ENCODE data around the gene ACOX2.

The ACOX2 gene

GRCh38 chr3:58534592-58535494, 2.1 kb downstream of the ACOX2 start:
- H3K4me3 ChIP-seq (ENCODE audit: low read depth, low read length, poor library complexity, severe bottlenecking): no peak overlapping the region
- H2AFZ ChIP-seq (ENCODE audit: low read length): no peak overlapping the region
- H3K9me2 ChIP-seq (ENCODE audit: low read depth, low read length): no peaks in the 10 kb centered on the region
- TF ChIP-seq CTCF (IDR thresholded peaks at IDR 0.05; ENCODE audit: low read length): no peak
- no peak for TF ChIP-seq EZH2 (IDR thresholded peaks at IDR 0.05; ENCODE audit: borderline replicate concordance, low read length)
- no peak overlapping the region for H3K9ac ChIP-seq (ENCODE audit: low read length)
- H3K27ac ChIP-seq (ENCODE audit: low read depth, low read length, poor library complexity, severe bottlenecking): no peak overlapping the region
- no peaks in the 10 kb centered on the region for H3K36me3 ChIP-seq (ENCODE audit: insufficient read depth, low read length)
- no peak overlapping the region for H3K4me2 ChIP-seq (ENCODE audit: low read length)
- peaks cover 4% of the 10 kb centered on the region for H3K4me1 ChIP-seq (ENCODE audit: insufficient read depth, low read length, severe bottlenecking)
- H3F3A ChIP-seq (ENCODE audit: insufficient read depth, low read length): no peaks in the 10 kb centered on the region
- no peaks in the 10 kb centered on the region for H3K9me3 ChIP-seq (ENCODE audit: low read length)
- no peaks in the 10 kb centered on the region for H3K79me2 ChIP-seq (ENCODE audit: insufficient read depth, low read length)
- 0 out of 2 replicates have a peak, but pooled peaks cover 4% of the 10 kb centered on the region for H3K27me3 ChIP-seq (ENCODE audit: insufficient read depth, low read length)
- no peaks in the 10 kb centered on the region for H4K20me1 ChIP-seq (ENCODE audit: insufficient read depth, low read length)

- Histone ChIP-seq H3K4me2 (ENCODE audit: low read length) (no peak overlapping the region), H2AFZ (ENCODE audit: low read length) (no peak overlapping the region)
Measured at GRCh38 chr3:58532794-58533220, 4.2 kb downstream of the ACOX2 start.

GRCh38 chr3:58531956-58532355, 5.0 kb downstream of the ACOX2 start:
- Histone ChIP-seq H3K79me2 (ENCODE audit: insufficient read depth, low read length) (no peaks in the 10 kb centered on the region), H3K4me1 (ENCODE audit: insufficient read depth, low read length, severe bottlenecking) (peaks cover 4% of the 10 kb centered on the region), H4K20me1 (ENCODE audit: insufficient read depth, low read length) (no peaks in the 10 kb centered on the region), H3K9me3 (ENCODE audit: low read length) (no peaks in the 10 kb centered on the region), H3K36me3 (ENCODE audit: insufficient read depth, low read length) (no peaks in the 10 kb centered on the region), H3K9me2 (ENCODE audit: low read depth, low read length) (no peaks in the 10 kb centered on the region), H3K4me3 (ENCODE audit: low read depth, low read length, poor library complexity, severe bottlenecking) (no peak overlapping the region), H3K4me2 (ENCODE audit: low read length) (no peak overlapping the region), H3F3A (ENCODE audit: insufficient read depth, low read length) (no peaks in the 10 kb centered on the region), H3K27me3 (ENCODE audit: insufficient read depth, low read length) (0 out of 2 replicates have a peak, but pooled peaks cover 4% of the 10 kb centered on the region), H2AFZ (ENCODE audit: low read length) (no peak overlapping the region), H3K27ac (ENCODE audit: low read depth, low read length, poor library complexity, severe bottlenecking) (no peak overlapping the region), H3K9ac (ENCODE audit: low read length) (no peak overlapping the region)
- TF ChIP-seq CTCF (IDR thresholded peaks at IDR 0.05; ENCODE audit: low read length) (peak; percentile 57), EZH2 (IDR thresholded peaks at IDR 0.05; ENCODE audit: borderline replicate concordance, low read length) (no peak)

More at GRCh38 chr3:58532794-58533220, 4.2 kb downstream of the ACOX2 start:
- H3K9ac ChIP-seq (ENCODE audit: low read length): no peak overlapping the region; the same call in 1 of the 2 replicates
- 0 out of 2 replicates have a peak, but pooled peaks cover 4% of the 10 kb centered on the region for H3K27me3 ChIP-seq (ENCODE audit: insufficient read depth, low read length)
- no peaks in the 10 kb centered on the region for H3K9me2 ChIP-seq (ENCODE audit: low read depth, low read length)
- H3K79me2 ChIP-seq (ENCODE audit: insufficient read depth, low read length): no peaks in the 10 kb centered on the region
- H3K4me1 ChIP-seq (ENCODE audit: insufficient read depth, low read length, severe bottlenecking): peaks cover 4% of the 10 kb centered on the region
- no peaks in the 10 kb centered on the region for H3K9me3 ChIP-seq (ENCODE audit: low read length)
- peak; percentile 97 for TF ChIP-seq CTCF (IDR thresholded peaks at IDR 0.05; ENCODE audit: low read length)
- no peak for TF ChIP-seq EZH2 (IDR thresholded peaks at IDR 0.05; ENCODE audit: borderline replicate concordance, low read length)
- no peaks in the 10 kb centered on the region for H3F3A ChIP-seq (ENCODE audit: insufficient read depth, low read length)
- no peaks in the 10 kb centered on the region for H3K36me3 ChIP-seq (ENCODE audit: insufficient read depth, low read length)
- no peak overlapping the region for H3K4me3 ChIP-seq (ENCODE audit: low read depth, low read length, poor library complexity, severe bottlenecking)
- no peaks in the 10 kb centered on the region for H4K20me1 ChIP-seq (ENCODE audit: insufficient read depth, low read length)
- no peak overlapping the region for H3K27ac ChIP-seq (ENCODE audit: low read depth, low read length, poor library complexity, severe bottlenecking)
